NOMO-1 treated with DMSO at 0.1 percent for 48 hours (cell line): Measurements from ENCODE around the gene SEC61A2.
"Not testable (repeated sequence)": the region's sequence is repeated elsewhere in the genome, so short reads cannot be mapped to it uniquely, and the experiment has no call there.

Source experiments
- DNase-seq: peaks from one replicate; lab custom pipeline; 2025; ENCODE audit not compliant: unreplicated experiment; lab: John Stamatoyannopoulos, UW

The SEC61A2 gene

GRCh38 chr10:12158111-12158510 is 28.6 kb downstream of the SEC61A2 start:
- peak; percentile 95 for DNase-seq

DNA sequence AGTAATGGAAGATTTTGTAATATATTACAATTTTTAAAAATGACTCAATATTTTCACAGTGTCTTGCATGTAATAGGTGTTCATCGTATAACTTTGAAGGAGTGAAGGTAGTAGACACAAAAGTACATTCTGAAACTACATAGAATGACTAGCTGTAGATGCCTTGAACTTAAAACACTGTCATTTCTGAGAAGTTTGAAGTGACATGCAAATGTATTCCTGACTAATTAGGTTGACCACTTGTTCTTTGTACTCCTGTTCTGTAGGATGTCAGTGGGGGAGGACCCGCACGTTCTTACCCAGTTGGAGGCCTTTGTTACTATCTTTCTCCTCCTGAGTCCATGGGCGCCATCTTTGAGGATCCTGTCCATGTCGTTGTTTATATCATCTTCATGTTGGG is 31.2 kb downstream of the SEC61A2 start:
- DNase-seq, result no peak

DNA sequence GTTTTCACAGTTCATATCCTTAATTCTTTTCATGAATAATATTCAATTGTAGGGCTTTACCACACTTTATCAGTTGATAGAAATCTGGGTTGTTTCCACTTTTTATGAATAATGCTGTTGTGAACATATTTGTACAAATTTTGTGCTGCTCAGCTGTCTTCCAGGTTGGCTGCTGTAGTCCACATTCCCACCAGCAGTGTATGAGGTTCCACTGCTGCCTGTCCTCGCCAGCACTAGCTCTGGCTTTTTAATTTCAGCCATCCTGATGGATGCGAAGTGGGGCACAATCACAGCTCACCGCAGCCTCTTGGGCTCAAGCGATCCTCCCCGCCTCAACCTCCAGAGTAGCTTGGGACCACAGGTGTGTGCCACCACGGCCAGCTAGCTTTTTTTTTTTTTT is 33.5 kb downstream of the SEC61A2 start:
- no peak for DNase-seq

- DNase-seq, result no peak
These were observed 34.6 kb downstream of the SEC61A2 start for GRCh38 chr10:12164085-12164484.

GRCh38 chr10:12165036-12165435 is 35.6 kb downstream of the SEC61A2 start:
- DNase-seq, result no peak

DNA sequence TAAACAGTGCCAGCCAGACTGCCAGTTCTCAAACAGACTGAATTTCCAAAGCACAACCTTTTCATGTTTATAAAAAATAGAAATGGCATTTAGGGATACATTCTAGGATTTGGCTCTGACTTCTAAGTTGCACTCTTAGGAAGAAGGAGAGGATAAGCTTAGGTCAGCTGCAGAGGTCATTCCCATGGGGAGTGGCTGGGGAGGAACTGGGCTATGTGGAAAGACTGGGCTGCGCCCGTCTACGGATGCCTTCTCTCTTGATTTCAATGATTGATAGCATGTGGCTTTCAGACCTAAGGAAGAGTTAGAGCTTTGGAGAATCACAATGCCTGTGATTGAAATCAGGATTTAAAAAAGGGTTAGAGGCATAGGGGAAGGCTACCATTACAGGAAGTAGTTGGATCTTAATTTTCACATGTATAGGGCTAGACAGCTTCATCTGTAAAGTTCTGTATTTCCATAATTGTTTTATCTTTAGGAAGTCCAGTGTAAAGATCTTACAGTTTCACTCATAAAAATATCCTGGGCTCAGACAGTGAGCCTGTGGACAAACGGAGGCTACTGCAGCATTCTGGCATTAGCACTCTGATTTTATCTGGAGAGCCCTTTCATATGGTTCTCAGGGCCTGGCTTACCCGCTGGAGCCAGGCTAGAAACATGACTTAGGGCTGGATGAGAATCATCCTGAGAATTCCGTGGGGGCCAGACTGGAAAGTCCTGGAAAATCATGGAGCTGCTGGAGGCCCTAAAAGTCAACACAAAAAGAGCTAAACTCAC is 36.7 kb downstream of the SEC61A2 start:
- DNase-seq, result no peak

DNA sequence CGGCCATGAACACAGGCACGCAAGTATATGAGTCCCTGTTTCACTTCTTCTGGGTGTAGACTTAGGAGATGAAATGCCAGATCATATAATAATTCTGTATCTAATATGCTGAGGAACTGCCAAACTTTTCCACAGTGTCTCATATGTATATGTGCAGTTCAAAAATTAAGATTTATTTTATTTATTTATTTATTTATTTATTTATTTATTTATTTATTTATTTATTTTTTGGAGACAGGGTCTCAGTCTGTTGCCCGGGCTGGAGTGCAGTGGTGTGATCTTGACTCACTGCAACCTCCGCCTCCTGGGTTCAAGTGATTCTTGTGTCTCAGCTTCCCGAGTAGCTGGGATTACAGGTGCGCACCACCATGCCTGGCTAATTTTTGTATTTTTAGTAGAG is 42.0 kb downstream of the SEC61A2 start:
- DNase-seq, result not testable (repeated sequence)

- DNase-seq, result no peak
These were observed 48.2 kb downstream of the SEC61A2 start for GRCh38 chr10:12177642-12178041.

DNA sequence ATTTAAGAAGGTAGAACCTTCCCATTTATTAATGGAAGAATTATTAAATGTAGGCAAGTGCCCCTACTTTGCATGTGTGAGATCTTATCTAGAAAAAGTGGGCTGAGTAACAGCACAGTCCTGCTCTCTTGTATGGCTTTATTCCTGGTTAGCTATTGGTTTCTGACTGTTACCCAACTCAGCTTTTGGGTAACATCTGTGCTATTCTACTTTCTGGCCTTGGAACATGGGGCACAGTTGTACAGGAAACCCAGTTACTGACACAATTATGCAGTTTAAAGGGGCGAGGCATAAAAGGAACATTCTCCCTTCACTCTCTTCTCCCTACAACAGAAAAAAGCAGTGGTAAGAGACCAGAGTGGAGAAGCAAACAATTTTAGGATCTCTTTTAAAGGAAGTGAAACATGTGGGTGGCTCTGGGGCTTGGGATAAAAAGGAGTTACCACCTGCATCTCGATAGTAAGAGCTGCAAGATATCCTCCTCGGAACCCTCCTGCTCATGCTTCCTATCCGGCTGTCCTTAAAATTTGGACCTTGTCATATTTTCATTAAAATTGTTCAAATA is 50.2 kb downstream of the SEC61A2 start:
- DNase-seq, result peak; percentile 62

DNA sequence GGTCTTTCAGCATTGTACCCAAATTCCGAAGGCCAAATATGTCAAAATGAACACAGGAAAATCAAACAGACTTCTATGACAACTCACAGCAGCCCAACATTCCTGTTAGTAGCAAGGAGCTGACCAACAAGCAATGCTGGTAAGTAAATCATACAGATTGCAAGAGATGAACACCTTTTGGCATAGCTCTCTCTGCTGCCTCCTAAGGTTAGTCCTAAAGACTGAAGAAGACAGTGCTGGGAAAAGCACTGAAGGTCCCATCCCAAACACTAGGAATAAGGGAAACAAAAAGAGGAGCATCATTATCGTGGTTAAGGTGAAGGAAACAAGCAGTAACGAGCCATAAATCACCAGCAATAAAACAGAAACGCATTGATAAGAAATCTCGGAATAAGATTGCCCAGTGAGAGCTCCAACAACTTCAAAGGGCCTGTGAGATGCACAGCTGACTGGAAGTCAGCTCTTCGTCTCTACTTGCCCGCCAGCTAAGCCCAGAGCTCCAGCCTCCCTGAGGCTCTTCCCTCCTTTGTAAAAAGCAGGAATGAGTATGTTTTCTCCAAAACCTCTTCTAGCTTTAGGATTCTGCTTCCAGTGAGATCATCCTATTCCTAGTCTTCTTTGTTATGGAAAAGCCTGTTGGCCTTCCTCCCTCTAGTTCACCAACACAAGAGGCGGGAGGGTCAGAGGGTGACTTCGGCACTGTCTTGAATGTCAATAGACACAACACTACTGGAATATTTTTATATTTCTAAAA is 50.9 kb downstream of the SEC61A2 start:
- no peak for DNase-seq

DNA sequence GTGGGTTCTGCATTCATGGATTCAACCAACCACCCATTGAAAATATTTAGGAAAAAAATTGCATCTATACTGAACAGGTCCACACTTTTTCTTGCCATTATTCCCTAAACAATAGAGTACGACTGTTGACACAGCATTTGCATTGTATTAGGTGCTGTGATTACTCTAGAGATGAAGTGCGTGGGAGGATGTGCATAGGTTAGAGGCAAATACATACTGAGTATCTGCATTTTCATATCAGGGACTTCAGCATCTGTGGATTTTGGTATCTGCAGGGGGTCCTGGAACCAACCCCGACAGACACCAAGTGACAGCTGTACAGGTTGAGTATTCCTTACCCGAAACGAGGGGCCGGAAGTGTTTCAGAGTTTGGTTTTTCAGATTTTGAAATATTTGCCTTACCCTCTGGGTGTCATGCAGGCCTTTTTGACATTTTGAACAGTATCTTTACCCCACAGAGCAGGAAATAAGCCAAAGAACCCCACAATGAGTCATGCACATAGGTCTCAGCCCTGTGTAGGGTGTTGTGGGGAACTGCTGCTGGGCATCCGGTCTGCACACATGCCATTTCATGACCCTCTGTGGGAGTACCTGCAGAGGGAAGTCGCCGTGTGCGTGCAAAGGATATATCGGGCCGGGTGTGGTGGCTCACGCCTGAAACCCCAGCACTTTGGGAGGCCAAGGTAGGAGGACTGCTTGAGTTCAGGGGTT is 51.7 kb downstream of the SEC61A2 start:
- peak; percentile 95 for DNase-seq

- no peak for DNase-seq
These were observed 54.7 kb downstream of the SEC61A2 start for GRCh38 chr10:12184165-12184564.

GRCh38 chr10:12186323-12186722 is 56.8 kb downstream of the SEC61A2 start:
- DNase-seq, result no peak

DNA sequence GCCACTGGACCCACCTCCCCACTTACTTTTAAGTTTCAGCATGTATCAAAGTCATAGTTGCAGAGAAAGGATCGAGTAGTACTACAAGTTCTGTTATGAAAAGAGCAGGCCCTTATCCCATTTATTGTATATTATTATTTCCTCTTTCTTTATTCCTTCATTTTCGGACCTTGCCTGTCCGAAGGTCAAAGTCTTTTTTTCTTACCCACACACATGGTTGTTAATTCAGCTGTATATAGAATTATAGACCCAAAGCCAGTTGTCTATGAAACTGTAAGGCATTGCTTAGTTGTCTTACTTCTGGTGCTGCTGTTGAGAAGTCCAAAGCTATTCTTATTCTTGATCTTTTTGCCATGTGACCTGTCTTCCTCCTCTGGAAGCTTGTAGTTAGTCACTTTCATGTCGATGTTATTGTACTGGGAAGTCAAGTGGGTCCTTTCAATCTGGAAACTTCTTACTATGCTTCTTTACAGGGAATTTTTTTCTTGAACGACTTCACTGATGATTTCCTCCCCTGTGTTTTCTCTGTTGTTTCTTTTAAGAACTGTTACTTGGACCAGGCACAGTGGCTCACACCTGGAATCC is 57.9 kb downstream of the SEC61A2 start:
- no peak for DNase-seq

DNA sequence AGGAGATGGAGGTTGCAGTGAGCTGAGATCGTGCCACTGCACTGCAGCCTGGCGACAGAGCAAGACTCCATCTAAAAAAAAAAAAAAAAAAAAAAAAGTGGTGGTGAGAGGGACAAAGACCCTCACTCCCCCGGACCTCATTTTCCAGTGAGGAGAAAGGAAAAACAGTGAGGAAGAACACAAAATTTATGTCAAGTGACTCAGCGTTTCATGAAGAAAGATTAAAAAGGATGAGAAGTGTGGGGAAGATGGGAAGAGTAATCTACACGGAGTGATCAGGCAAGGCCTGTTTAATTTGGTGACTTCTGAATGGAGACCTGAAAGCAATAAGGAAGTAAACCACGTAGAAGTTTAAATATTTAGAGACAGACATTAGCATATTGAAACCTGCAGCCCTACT is 59.2 kb downstream of the SEC61A2 start:
- no peak for DNase-seq

DNA sequence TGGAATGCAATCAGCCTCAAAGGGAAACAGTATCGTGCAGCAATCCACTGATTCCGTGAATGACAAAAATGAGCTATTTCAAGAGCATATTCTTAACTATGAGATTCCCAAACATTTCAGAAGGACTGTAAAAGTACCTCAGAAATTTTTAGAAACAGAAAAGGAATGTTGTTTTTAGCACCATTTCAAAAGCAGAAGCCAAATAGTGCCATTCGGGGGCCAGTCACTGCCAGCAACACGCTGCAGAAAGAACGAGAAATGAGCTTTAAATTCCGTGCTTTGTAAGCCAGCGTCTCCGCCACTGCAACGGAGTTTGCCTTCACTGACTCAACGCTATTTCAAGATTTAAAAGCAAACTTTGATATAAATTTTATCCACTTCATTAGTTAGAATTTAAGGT is 59.9 kb downstream of the SEC61A2 start:
- no peak for DNase-seq

DNA sequence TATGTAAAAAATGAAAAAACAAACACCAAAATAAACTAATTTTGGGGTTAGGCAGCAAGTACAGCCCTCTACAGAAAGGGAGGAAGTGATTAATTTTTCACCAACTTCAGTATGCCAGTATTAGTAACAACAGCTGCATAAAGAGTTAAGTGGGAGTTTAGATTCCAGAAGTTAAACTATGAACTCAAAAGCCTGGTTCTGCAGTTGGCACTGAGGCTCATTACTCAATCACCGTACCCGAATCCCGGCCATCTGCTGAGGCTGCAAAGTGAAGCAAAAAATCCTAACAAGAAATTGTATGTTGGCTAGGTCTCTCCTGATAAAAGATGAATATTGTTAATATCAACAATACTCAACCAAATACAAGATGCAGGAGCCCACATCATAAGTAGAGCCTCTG is 62.2 kb downstream of the SEC61A2 start:
- DNase-seq, result no peak

DNA sequence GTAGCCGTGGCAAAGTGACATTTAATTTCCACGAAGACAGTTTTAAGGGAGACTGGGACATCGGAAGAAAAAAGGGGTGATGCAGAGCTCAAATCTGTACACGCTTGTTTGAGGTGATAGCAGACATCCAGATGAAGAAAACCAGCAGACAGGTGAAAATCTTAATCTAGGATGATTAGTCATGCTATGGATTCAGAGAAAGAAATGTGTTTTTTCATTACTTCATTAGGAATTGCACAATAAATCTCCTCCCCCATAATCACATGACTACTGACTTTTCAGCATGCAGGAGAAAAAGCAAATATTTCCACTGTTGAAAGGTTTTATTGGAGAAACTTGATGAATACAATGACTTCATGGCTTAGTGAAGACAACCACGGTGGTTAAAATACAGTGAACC is 63.7 kb downstream of the SEC61A2 start:
- no peak for DNase-seq

GRCh38 chr10:12194752-12195271 is 65.3 kb downstream of the SEC61A2 start:
- no peak for DNase-seq

- no peak for DNase-seq
These were observed 65.8 kb downstream of the SEC61A2 start for GRCh38 chr10:12195281-12195602.
